GM21825 (cell line): ENCODE data around the gene SPDYE4.

Source experiments
- ATAC-seq: cut with Tn5 transposase; IDR thresholded peaks from one replicate; pipeline ENCODE4 v1.9.1; 2021; ENCODE audit warnings: mild to moderate bottlenecking, moderate library complexity; ENCODE audit not compliant: unreplicated experiment

The SPDYE4 gene

DNA sequence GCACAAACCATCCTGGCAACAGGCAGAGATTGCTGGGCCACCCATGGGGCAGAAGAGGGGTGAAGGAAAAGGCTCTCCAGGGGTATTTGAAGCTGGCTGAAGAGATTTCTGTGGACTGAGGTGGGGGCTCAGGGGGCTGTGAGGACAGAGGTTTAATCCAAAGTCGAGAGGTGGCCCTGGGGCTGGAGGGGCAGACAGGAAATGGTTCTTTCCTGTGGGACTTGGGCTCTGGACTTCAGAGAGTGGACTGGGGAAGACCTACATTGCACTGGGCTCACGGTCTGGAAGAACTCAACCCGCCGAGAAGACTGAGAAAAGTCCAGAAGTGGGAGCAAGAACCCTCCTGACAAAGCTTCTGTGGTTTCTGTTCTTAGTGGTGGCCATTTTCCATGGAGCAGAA is 16.6 kb downstream of the SPDYE4 start:
- ATAC-seq, result no peak

- no peak for ATAC-seq
Measured at GRCh38 chr17:8741366-8741765, 17.0 kb downstream of the SPDYE4 start.

DNA sequence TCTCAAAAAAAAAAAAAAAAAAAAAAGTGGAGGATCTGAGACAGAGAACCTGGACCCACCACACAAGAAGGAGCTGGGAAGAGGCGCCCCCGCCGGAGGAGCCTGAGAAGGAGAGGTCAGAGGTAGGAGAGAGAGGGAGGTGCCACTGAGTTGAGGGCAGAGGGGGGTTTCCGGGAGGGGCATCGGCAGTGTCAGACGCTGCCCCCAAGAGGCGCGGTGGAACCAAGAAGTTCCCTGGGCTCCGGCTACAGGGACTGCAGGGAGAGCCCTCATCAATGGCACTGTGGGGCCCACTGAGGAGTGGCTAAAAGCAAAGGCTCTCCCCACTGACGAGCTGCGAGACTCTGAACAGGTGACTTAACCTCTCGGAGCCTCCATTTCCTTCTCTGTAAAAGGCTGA is 17.9 kb downstream of the SPDYE4 start:
- no peak for ATAC-seq

- ATAC-seq, result no peak
Measured at GRCh38 chr17:8739097-8739496, 19.2 kb downstream of the SPDYE4 start.

DNA sequence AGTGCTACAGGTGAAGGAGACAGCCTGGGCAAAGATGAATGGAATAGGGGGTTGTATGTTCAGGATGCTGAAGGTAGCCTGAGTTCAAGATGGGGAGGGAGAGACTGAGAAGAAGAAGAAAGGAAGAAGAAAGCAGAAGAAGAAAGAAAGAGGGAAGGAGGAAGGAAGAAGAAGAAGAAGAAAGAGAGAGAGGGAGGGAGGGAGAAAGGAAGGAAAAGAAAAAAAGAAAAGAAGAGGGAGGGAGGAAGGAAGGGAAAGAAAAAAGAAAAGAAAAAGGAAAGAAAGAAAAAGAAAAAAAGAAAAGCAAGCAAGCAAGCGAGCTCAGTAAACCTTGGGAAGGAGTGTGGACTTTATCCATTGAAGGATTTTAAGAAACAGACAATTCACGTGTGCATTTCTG is 21.6 kb downstream of the SPDYE4 start:
- ATAC-seq, result no peak

GRCh38 chr17:8736362-8736761 is 22.0 kb downstream of the SPDYE4 start:
- ATAC-seq, result no peak

GRCh38 chr17:8735336-8735939 is 22.9 kb downstream of the SPDYE4 start:
- no peak for ATAC-seq

- ATAC-seq, result no peak
Measured at GRCh38 chr17:8734876-8735275, 23.5 kb downstream of the SPDYE4 start.

DNA sequence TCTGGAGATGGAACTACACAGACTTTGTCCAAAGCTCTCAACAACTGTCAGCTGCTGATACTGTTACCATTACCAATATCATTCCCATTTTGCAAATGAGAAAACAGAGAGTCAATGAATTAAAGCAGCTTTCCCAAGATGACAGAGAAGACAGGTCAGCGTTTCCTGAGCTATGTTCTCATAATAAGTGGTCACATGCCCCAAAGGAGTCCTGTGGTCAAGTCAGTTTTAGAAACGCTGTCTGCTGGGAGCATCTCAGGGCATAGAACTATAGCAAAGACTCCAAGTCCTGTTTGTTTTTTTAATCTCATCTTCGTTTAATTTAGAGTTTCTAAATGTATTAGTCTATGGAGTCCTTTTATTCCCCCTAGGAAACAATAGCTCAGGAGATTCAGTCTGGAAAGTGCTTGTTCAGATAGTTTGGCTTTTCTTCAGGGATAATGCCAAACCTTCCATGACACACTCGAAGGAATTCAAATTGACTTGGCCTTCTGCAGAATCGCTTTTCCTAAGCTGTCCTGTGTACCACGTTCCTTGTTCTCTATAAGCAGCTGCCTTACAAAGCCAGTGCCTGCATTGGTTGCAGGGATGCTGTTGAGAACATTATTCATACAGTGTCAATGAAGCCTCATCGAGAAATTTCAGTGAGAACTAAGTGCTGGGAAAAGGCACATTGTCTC is 25.8 kb downstream of the SPDYE4 start:
- ATAC-seq, result no peak

GRCh38 chr17:8729860-8730259 is 28.5 kb downstream of the SPDYE4 start:
- no peak for ATAC-seq

GRCh38 chr17:8729421-8729820 is 28.9 kb downstream of the SPDYE4 start:
- no peak for ATAC-seq

GRCh38 chr17:8728971-8729370 is 29.4 kb downstream of the SPDYE4 start:
- ATAC-seq, result no peak

DNA sequence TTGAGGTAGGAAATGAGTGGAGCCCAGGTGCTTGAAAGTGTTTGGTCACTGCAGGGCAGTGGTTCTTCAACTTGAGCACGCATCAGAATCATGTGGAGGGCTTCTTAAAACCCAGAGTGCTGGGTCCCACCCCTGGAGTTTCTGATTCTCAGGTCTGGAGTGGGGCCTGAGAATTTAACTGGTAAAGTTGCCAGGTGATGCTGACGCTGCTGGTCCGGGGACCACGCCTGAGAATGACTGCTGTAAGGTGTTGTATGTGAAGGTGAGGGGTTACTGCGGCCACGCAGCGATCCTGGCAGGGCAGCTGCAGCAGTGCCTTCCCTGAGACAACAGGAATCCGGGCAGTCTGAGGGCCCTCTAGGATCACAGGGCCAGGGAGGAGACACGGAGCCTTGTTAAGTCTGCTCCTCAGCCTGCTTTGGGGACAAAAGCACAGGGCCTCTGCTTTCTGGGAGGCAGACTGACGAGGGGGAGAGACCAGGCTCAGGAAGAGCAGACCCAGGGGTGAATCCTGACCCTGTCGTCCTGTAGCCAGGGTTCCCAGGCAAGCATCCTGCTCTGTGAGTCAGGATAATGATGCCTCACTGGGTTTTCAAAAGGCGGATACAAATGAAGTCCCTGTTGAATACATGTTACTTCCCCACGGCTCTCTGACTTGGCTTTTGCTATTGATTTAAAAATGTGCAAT is 30.0 kb downstream of the SPDYE4 start:
- ATAC-seq, result no peak

DNA sequence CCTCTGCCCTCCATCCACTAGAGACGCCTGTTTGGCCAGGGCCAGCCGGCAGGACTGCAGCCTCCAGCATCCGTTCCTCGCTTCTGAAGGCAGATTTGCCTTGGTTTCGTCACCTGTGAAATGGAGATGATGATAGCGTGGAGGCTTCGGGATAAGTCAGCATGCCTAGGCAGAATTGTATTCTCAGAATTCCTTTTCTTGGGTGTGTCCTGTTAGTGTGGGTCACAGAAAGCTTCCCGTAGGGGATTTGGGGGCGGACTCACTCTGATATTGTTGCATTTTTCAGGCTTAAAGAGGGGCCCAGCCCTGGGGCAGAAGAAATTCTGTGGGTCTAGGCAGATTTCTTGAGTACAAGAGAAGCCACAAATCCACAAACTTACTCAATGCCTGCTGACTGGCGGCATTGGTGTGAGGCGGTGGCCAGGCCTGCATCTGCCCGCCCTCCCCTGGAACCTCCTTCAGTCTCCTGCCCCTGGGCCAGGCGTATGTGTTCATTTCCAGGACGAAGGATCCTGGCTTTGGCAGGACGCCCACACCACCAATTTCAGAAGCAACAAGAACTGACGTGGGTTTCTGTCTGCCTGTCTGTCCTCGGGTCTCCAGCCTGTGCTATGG is 31.3 kb downstream of the SPDYE4 start:
- no peak for ATAC-seq

GRCh38 chr17:8725881-8726876 is 32.2 kb downstream of the SPDYE4 start:
- no peak for ATAC-seq

DNA sequence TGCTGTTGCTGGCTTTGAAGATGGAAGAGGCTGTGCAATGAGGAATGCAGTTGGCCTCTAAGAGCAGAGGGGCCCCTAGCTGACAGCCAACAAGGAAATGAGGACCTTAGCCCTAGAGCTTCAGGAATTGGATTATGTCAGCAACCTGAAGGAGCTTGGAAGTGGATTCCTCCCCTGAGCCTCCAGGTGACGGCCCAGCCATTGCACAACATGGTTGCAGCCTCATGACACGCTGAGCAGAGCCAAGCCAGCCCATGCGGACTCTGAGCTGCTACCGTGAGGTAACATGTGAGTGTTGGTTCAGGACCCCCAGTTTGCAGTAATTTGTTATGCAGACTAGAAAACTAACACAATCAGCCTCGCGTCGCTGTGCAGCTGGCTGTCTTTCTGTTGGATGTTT is 33.9 kb downstream of the SPDYE4 start:
- ATAC-seq, result no peak

- ATAC-seq, result no peak
Measured at GRCh38 chr17:8720596-8720995, 37.8 kb downstream of the SPDYE4 start.

GRCh38 chr17:8719291-8720246 is 38.8 kb downstream of the SPDYE4 start:
- no peak for ATAC-seq

DNA sequence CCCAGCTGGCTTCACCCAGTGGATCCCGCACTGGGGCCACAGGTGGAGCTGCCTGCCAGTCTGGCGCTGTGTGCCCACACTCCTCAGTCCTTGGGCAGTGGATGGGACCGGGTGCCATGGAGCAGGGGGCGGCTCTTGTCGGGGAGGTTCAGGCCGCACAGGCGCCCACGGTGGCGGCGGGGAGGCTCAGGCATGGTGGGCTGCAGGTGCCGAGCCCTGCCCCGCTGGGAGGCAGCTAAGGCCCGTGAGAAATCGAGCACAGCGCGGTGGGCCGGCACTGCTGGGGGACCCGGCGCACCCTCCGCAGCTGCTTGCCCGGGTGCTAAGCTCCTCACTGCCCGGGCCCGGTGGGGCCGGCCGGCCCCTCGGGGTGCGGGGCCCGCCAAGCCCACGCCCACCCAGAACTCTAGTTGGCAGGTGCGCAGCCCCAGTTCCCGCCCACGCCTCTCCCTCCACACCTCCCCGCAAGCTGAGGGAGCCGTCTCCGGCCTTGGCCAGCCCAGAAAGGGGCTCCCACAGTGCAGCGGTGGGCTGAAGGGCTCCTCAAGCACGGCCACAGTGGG is 40.3 kb downstream of the SPDYE4 start:
- ATAC-seq, result no peak
